C4-2B (cell line): Measurements from ENCODE around the gene TMEM201.

Source experiments
- ZFX ChIP-seq: fragments of 450-650 bp; IDR thresholded peaks from 2 replicates; pipeline ENCODE4 v1.6.1; 2017
- TF ChIP-seq, protein P1 (sequence below): fragments of 450-650 bp; conservative IDR thresholded peaks from 2 replicates; pipeline ENCODE4 v1.5.1; 2017; ENCODE audit warnings: mild to moderate bottlenecking

DNA sequence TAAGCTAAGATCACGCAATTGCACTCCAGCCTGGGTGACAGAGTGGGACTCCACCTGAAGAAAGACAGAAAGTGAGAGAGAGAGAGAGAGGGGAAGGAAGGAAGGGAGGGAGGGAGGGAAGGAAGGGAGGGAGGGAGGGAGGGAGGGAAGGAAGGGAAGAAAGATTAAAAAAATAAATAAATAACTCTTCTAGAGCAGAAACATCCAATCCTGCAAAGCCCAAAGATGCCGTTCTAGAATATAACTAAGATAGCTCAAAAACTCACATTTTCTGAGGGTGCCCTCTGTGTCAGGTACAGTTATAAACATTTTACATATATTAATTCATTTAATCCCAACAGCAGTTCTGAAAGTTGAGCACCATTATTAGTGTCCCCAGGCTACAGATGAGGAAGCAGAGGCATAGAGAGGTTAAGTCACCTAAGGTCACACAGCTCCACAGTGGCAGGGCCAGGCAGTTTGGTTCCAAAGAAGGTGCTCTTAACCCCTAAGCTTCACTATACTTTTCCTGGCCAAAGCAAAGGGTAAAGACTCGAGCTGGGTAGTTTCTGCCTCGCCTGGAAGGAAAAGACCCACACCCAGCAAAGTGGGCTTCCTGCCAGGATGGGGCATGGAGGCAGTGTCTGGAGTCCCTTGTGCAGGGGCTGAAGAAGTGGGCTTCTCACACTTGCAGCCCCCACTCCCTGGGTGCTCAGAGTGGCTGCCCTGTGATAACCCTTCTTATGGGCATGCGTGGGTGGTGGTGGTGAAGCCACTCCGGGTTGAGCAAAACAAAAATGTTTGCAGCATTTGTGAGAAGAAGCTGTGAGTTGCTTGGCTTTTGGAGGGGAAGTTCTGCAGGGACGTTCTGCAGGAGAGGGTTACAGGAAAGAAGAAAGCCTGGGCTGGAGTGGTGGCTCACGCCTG, 54.9 kb downstream of the TMEM201 start:
- TF ChIP-seq, protein P1, sequence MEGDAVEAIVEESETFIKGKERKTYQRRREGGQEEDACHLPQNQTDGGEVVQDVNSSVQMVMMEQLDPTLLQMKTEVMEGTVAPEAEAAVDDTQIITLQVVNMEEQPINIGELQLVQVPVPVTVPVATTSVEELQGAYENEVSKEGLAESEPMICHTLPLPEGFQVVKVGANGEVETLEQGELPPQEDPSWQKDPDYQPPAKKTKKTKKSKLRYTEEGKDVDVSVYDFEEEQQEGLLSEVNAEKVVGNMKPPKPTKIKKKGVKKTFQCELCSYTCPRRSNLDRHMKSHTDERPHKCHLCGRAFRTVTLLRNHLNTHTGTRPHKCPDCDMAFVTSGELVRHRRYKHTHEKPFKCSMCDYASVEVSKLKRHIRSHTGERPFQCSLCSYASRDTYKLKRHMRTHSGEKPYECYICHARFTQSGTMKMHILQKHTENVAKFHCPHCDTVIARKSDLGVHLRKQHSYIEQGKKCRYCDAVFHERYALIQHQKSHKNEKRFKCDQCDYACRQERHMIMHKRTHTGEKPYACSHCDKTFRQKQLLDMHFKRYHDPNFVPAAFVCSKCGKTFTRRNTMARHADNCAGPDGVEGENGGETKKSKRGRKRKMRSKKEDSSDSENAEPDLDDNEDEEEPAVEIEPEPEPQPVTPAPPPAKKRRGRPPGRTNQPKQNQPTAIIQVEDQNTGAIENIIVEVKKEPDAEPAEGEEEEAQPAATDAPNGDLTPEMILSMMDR = no peak
- TF ChIP-seq ZFX = no peak
